K562 (cell line): Measurements from ENCODE around the gene KIF23. TPM values are rescaled to one million over a fixed set of nuclear protein-coding genes. Genes with fewer than 3 reads are reported as not detected.

ENCODE experiments used
- ATAC-seq: fragments of 200-7000 bp; cut with Tn5 transposase; 3 replicates; pipeline ENCODE4 v1.9.1; 2020; ENCODE audit warnings: moderate library complexity
- BruUV-seq: library from RNA; stranded (reverse); fragments of 400-500 nt; replicated peaks from 2 replicates; lab custom pipeline; 2021; lab: Mats Ljungman, UMichigan
- CTCF ChIA-PET: fragments of 300-600 bp; formaldehyde crosslinking; extraction: SDS; loops from one replicate; lab custom pipeline; 2021; ENCODE audit warnings: low intra/inter-chr PET ratio; lab: Yijun Ruan, JAX
- POLR2A ChIA-PET: fragments of 300-600, 350-650 bp; sonication (Branson Sonifier 250); formaldehyde crosslinking; extraction: SDS; loops from one replicate; lab custom pipeline; 2021; ENCODE audit warnings: antibody characterized with exemption, inconsistent platforms; lab: Yijun Ruan, JAX
- DNase-seq, 4 experiments: peaks; one replicate each; pipeline versions ENCODE4 v3.0.0 to v3.0.0-alpha.2; 2011 to 2018; ENCODE audit warnings: low spot score in 3 of 4, mixed read lengths in 3 of 4; ENCODE audit errors: extremely low read depth in 1 of 4
- FAIRE-seq: peaks from 2 replicates; lab custom pipeline; 2011; peaks lifted over from hg19 to GRCh38; lab: Jason Lieb, UNC
- H2AFZ ChIP-seq: 2 replicates; pipeline ENCODE4 v1.6.0; 2011; ENCODE audit warnings: low read depth, low read length, control low read depth, inconsistent platforms
- H3K27ac ChIP-seq: fragments of 200-600 bp; 3 replicates; pipeline ENCODE4 v1.8.0; 2011; ENCODE audit warnings: low read depth, mild to moderate bottlenecking, control low read depth, inconsistent platforms, low read length, moderate library complexity, mixed read lengths; ENCODE audit errors: extremely low read depth
- H3K27me3 ChIP-seq, 2 experiments: fragments of 300-600 bp in 1 of 2; 2 replicates in 1 of 2; 3 replicates in 1 of 2; pipeline versions ENCODE4 v1.6.0 to v1.8.0; 2011; ENCODE audit warnings: inconsistent platforms in 2 of 2, low read length in 2 of 2, mild to moderate bottlenecking in 1 of 2, mixed read lengths in 1 of 2, moderate library complexity in 1 of 2; ENCODE audit not compliant: control insufficient read depth in 2 of 2, insufficient read depth in 2 of 2
- H3K36me3 ChIP-seq: fragments of 300-600 bp; 3 replicates; pipeline ENCODE4 v1.8.0; 2011; ENCODE audit warnings: mild to moderate bottlenecking, low read length, inconsistent platforms; ENCODE audit not compliant: control insufficient read depth, insufficient read depth
- H3K4me1 ChIP-seq, 2 experiments: fragments of 200-600 bp in 1 of 2; replicated peaks in 1 of 2; 2 replicates in 1 of 2; 3 replicates in 1 of 2; pipeline versions ENCODE4 v1.5.1 to v1.8.0; 2011; ENCODE audit warnings: inconsistent platforms in 2 of 2, low read length in 2 of 2, mild to moderate bottlenecking in 1 of 2, mixed read lengths in 1 of 2, moderate library complexity in 1 of 2; ENCODE audit not compliant: control insufficient read depth in 2 of 2, insufficient read depth in 2 of 2
- H3K4me2 ChIP-seq: 2 replicates; pipeline ENCODE4 v1.6.1; 2011; ENCODE audit warnings: low read length, control low read depth, inconsistent platforms, mixed read lengths; ENCODE audit not compliant: insufficient read depth
- H3K4me3 ChIP-seq: fragments of 200-600 bp; sonication (generic), shearing (Covaris generic); 2 replicates; pipeline ENCODE4 v1.5.1; 2016; ENCODE audit warnings: control low read depth, inconsistent platforms
- H3K79me2 ChIP-seq: fragments of 200-600 bp; 3 replicates; pipeline ENCODE4 v1.8.0; 2011; ENCODE audit warnings: low read length, inconsistent platforms; ENCODE audit not compliant: control insufficient read depth, insufficient read depth
- H3K9ac ChIP-seq, 2 experiments: 2 replicates each; pipeline versions ENCODE4 v1.6.0 to v1.6.1; 2011; ENCODE audit warnings: low read depth in 2 of 2, low read length in 2 of 2, control low read depth in 1 of 2, inconsistent platforms in 1 of 2, mild to moderate bottlenecking in 1 of 2, mixed read lengths in 1 of 2; ENCODE audit not compliant: insufficient read depth in 1 of 2
- H3K9me1 ChIP-seq: one replicate; pipeline ENCODE4 v1.6.0; 2011; ENCODE audit warnings: inconsistent platforms, mild to moderate bottlenecking, low read length, moderate library complexity; ENCODE audit not compliant: control insufficient read depth, insufficient read depth
- H3K9me3 ChIP-seq: replicated peaks from 2 replicates; pipeline ENCODE4 v1.5.1; 2011; ENCODE audit warnings: low read depth, low read length, inconsistent platforms; ENCODE audit not compliant: control insufficient read depth, insufficient read depth
- H4K20me1 ChIP-seq: replicated peaks from 2 replicates; pipeline ENCODE4 v1.6.1; 2011; ENCODE audit warnings: low read length, inconsistent platforms, mixed read lengths; ENCODE audit not compliant: control insufficient read depth, insufficient read depth
- CBFA2T3 ChIP-seq: fragments of 450-650 bp; IDR thresholded peaks from 2 replicates; pipeline ENCODE4 v1.6.1; 2017
- GTF2F1 ChIP-seq: IDR thresholded peaks from 2 replicates; pipeline ENCODE4 v1.6.1; 2011; ENCODE audit warnings: low read depth, low read length, improper control_type of control experiment
- NR1H2 ChIP-seq: sonication (generic); formaldehyde crosslinking; IDR thresholded peaks from 2 replicates; pipeline ENCODE4 v1.4.0; 2020; ENCODE audit warnings: mild to moderate bottlenecking, missing genetic modification reagents
- NRF1 ChIP-seq, 2 experiments: fragments of 450-650 bp; IDR thresholded peaks in 1 of 2; conservative IDR thresholded peaks in 1 of 2; 2 replicates each; pipeline ENCODE4 v1.6.1; 2014; ENCODE audit warnings: mild to moderate bottlenecking in 2 of 2
- ZBTB7A ChIP-seq: IDR thresholded peaks from 2 replicates; pipeline ENCODE4 v1.6.1; 2011; ENCODE audit warnings: low read depth, mild to moderate bottlenecking, low read length, moderate library complexity, borderline replicate concordance; ENCODE audit not compliant: control insufficient read depth
- ZNF57 ChIP-seq: fragments of 450-650 bp; formaldehyde crosslinking; IDR thresholded peaks from 2 replicates; pipeline ENCODE4 v1.4.0; 2020; ENCODE audit warnings: mild to moderate bottlenecking, moderate library complexity
- WGBS: fragments of 100-300 bp; shearing (Covaris generic); methylation state at CpG from one replicate; pipeline ENCODE4 v1.1.6; 2016; ENCODE audit warnings: low coverage, mixed read lengths; ENCODE audit not compliant: insufficient coverage; ENCODE audit errors: missing lambda C conversion rate; 5-methylcytosine and 5-hydroxymethylcytosine counted together
- in situ Hi-C: fragments of 300-500 bp; cut with MboI; formaldehyde crosslinking; loops from 4 replicates; pipeline ENCODE4 v1.15.0; 2018; ENCODE audit warnings: inconsistent platforms, mixed read lengths
- intact Hi-C: fragments of 100-400 bp; cut with micrococcal nuclease; formaldehyde crosslinking; loops from 2 replicates; pipeline ENCODE4 v1.14.2; 2022
- polyA plus RNA-seq, 8 experiments: library from polyadenylated mRNA; depleted of rRNA in 4 of 8; stranded (reverse) in 5 of 8; unstranded in 3 of 8; fragments of >200 nt; fragmentation: Nextera tagmentation in 2 of 8; fragmentation: Illumina TruSeq in 1 of 8; extraction: Ambion mirVana in 2 of 8; extraction: Trizol in 1 of 8; gene quantifications; 2 replicates each; pipeline versions ENCODE4 v1.2.1 to v1.2.3, GENCODE V29; 2011 to 2014; ENCODE audit warnings: inconsistent platforms in 1 of 8, missing spikeins in 1 of 8
- total RNA-seq, 7 experiments: library from RNA; depleted of rRNA in 6 of 7; stranded (reverse); fragments of >200 nt in 6 of 7; fragmentation: Illumina TruSeq in 2 of 7; extraction: Trizol in 2 of 7; gene quantifications; 2 replicates each; pipeline versions ENCODE4 v1.2.1 to v1.2.3, GENCODE V29; 2011 to 2021; ENCODE audit warnings: low replicate concordance in 1 of 7
- TF ChIP-seq, protein P1 (sequence below), 3 experiments: IDR thresholded peaks in 2 of 3; conservative IDR thresholded peaks in 1 of 3; 2 replicates each; pipeline ENCODE4 v1.5.1; 2011 to 2012; ENCODE audit warnings: low read length in 3 of 3, mild to moderate bottlenecking in 3 of 3, control low read depth in 2 of 3, improper control_type of control experiment in 1 of 3, inconsistent platforms in 1 of 3, low read depth in 1 of 3, mixed read lengths in 1 of 3, moderate library complexity in 1 of 3; ENCODE audit not compliant: insufficient read depth in 2 of 3
- TF ChIP-seq, protein P2 (sequence below): fragments of 250-450 bp; sonication (Bioruptor Pico); IDR thresholded peaks from 2 replicates; pipeline ENCODE4 v1.4.0; 2020
- TF ChIP-seq, protein P3 (sequence below): sonication (generic); formaldehyde crosslinking; IDR thresholded peaks from 2 replicates; pipeline ENCODE4 v1.8.1; 2023; ENCODE audit warnings: mild to moderate bottlenecking, missing genetic modification reagents

KIF23 gene
- total and polyA plus RNA-seq, 9 of the 15 experiments (the other 6 are each of a cell fraction or from before 2014, with no cell fraction given), result 29.4 to 58.2 (median 41.9) TPM

DNA sequence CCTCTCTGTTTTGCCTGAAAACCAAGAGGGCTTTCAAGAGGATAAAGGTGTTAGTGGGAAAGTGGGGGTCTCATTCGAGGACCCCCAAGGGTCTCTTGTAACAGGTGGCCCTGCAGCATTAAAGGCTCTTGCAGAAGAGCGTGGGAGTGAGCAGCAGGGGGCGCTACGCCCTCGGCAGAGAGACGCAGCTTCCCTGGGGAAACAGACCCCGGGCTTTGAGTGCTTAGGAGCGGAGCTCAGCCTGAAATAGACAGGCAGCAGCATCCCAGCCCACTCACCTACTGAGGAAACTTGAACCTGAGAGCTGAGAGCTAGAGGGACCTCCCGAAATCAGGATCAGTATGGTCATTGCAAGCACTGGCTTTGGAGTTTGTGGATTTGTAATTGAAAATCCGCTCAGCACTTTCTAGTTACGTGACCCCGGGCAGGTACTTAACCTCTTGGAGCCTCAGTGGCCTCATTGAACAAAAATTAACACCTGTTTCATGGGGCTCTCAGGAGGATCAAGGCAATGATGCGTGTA lies 64.2 kb downstream of the KIF23 start:
- Histone ChIP-seq H3K79me2 (no peaks in the 10 kb centered on the region), H3K27ac (no peak overlapping the region), H3K4me2 (no peak overlapping the region), H4K20me1 (no peaks in the 10 kb centered on the region; the same call in 1 of the 2 replicates), H3K9ac (no peak overlapping the region), H2AFZ (no peak overlapping the region), H3K27me3 (peaks cover 6 to 21% of the 10 kb centered on the region in 2 experiments; a peak in 3 of 5 replicates), H3K36me3 (no peaks in the 10 kb centered on the region), H3K4me3 (no peak overlapping the region), H3K4me1 (no peaks in the 10 kb centered on the region), H3K9me1 (no peaks in the 10 kb centered on the region), H3K9me3 (no peaks in the 10 kb centered on the region)
- peak; percentile 65 to 75 (median 74) for DNase-seq
- peak; percentile 65 for FAIRE-seq
- CTCF ChIA-PET, result interaction anchor here (0.5 to 1.4 kb wide), 5 partner anchors 44 to 1397 kb away, joined by 3 to 9 read pairs (median 3); no protein-coding TSS in a partner anchor
- no TSS peak for BruUV-seq
- 3% methylated on average over 13 of the region's 13 CpGs for WGBS
- ATAC-seq, result peak; percentile 87
- POLR2A ChIA-PET, result interaction anchor here (1.0 kb wide), 1 partner anchor 21 kb away, joined by 3 read pairs; no protein-coding TSS in a partner anchor
- intact Hi-C loops, result loop anchor here (10.0 kb wide), 1 partner anchor 1246 kb away; no protein-coding TSS in a partner anchor
- in situ Hi-C loops, result loop anchor here (10.0 kb wide), 1 partner anchor 1006 kb away; no protein-coding TSS in a partner anchor
- TF ChIP-seq ZBTB7A (peak; percentile 64), NR1H2 (CRISPR knock-in tag) (no peak), NRF1 (conservative IDR thresholded peaks at IDR 0.05 in 1 of 2, IDR thresholded peaks at IDR 0.05 in 1 of 2) (no peak), CBFA2T3 (no peak), ZNF57 (no peak), GTF2F1 (no peak)
- TF ChIP-seq, protein P1, sequence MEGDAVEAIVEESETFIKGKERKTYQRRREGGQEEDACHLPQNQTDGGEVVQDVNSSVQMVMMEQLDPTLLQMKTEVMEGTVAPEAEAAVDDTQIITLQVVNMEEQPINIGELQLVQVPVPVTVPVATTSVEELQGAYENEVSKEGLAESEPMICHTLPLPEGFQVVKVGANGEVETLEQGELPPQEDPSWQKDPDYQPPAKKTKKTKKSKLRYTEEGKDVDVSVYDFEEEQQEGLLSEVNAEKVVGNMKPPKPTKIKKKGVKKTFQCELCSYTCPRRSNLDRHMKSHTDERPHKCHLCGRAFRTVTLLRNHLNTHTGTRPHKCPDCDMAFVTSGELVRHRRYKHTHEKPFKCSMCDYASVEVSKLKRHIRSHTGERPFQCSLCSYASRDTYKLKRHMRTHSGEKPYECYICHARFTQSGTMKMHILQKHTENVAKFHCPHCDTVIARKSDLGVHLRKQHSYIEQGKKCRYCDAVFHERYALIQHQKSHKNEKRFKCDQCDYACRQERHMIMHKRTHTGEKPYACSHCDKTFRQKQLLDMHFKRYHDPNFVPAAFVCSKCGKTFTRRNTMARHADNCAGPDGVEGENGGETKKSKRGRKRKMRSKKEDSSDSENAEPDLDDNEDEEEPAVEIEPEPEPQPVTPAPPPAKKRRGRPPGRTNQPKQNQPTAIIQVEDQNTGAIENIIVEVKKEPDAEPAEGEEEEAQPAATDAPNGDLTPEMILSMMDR (IDR thresholded peaks at IDR 0.05 in 2 of 3, conservative IDR thresholded peaks at IDR 0.05 in 1 of 3; ENCODE audit: insufficient read depth in 2 of 3, low read depth in 1 of 3, low read length in 3 of 3), result peak; percentile 79 to 90 (median 79)
- TF ChIP-seq, protein P2, sequence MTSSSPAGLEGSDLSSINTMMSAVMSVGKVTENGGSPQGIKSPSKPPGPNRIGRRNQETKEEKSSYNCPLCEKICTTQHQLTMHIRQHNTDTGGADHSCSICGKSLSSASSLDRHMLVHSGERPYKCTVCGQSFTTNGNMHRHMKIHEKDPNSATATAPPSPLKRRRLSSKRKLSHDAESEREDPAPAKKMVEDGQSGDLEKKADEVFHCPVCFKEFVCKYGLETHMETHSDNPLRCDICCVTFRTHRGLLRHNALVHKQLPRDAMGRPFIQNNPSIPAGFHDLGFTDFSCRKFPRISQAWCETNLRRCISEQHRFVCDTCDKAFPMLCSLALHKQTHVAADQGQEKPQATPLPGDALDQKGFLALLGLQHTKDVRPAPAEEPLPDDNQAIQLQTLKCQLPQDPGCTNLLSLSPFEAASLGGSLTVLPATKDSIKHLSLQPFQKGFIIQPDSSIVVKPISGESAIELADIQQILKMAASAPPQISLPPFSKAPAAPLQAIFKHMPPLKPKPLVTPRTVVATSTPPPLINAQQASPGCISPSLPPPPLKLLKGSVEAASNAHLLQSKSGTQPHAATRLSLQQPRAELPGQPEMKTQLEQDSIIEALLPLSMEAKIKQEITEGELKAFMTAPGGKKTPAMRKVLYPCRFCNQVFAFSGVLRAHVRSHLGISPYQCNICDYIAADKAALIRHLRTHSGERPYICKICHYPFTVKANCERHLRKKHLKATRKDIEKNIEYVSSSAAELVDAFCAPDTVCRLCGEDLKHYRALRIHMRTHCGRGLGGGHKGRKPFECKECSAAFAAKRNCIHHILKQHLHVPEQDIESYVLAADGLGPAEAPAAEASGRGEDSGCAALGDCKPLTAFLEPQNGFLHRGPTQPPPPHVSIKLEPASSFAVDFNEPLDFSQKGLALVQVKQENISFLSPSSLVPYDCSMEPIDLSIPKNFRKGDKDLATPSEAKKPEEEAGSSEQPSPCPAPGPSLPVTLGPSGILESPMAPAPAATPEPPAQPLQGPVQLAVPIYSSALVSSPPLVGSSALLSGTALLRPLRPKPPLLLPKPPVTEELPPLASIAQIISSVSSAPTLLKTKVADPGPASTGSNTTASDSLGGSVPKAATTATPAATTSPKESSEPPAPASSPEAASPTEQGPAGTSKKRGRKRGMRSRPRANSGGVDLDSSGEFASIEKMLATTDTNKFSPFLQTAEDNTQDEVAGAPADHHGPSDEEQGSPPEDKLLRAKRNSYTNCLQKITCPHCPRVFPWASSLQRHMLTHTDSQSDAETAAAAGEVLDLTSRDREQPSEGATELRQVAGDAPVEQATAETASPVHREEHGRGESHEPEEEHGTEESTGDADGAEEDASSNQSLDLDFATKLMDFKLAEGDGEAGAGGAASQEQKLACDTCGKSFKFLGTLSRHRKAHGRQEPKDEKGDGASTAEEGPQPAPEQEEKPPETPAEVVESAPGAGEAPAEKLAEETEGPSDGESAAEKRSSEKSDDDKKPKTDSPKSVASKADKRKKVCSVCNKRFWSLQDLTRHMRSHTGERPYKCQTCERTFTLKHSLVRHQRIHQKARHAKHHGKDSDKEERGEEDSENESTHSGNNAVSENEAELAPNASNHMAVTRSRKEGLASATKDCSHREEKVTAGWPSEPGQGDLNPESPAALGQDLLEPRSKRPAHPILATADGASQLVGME, result no peak
- TF ChIP-seq, protein P3, sequence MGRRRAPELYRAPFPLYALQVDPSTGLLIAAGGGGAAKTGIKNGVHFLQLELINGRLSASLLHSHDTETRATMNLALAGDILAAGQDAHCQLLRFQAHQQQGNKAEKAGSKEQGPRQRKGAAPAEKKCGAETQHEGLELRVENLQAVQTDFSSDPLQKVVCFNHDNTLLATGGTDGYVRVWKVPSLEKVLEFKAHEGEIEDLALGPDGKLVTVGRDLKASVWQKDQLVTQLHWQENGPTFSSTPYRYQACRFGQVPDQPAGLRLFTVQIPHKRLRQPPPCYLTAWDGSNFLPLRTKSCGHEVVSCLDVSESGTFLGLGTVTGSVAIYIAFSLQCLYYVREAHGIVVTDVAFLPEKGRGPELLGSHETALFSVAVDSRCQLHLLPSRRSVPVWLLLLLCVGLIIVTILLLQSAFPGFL, result no peak
